ENCODE measurements around the gene FGA.

DNA sequence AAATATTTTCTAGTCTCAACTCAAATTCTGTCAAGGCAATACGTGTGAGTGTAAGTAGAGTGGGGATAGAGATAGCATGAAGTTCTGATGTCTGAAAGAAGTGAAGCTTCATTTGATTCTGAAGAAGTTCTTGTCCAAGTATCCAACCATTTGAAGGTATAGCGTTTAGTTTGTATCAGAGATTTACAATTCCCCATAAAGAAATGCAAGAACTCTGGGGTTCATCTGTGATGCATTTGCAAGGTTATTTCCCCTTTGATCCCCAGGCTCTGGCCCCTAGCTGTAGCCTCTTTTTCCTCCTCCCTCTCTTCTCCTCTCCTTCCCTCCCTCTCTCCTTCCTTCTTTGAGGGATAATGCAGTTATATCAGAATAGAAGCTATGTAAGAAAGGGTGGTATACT is 7.8 kb downstream of the FGA start:
- TF ChIP-seq, protein P1, sequence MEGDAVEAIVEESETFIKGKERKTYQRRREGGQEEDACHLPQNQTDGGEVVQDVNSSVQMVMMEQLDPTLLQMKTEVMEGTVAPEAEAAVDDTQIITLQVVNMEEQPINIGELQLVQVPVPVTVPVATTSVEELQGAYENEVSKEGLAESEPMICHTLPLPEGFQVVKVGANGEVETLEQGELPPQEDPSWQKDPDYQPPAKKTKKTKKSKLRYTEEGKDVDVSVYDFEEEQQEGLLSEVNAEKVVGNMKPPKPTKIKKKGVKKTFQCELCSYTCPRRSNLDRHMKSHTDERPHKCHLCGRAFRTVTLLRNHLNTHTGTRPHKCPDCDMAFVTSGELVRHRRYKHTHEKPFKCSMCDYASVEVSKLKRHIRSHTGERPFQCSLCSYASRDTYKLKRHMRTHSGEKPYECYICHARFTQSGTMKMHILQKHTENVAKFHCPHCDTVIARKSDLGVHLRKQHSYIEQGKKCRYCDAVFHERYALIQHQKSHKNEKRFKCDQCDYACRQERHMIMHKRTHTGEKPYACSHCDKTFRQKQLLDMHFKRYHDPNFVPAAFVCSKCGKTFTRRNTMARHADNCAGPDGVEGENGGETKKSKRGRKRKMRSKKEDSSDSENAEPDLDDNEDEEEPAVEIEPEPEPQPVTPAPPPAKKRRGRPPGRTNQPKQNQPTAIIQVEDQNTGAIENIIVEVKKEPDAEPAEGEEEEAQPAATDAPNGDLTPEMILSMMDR (IDR thresholded peaks at IDR 0.05): no peak
- no peak for TF ChIP-seq EP300 (IDR thresholded peaks at IDR 0.05)
